ENCODE results near the gene DNAH3. TPM values are rescaled to one million over a fixed set of nuclear protein-coding genes. Genes with fewer than 3 reads are reported as not detected.

The DNAH3 gene
- total RNA-seq, 2 donors from 2014 or later, result 0.40 to 0.82 TPM

- TF ChIP-seq, protein P1, sequence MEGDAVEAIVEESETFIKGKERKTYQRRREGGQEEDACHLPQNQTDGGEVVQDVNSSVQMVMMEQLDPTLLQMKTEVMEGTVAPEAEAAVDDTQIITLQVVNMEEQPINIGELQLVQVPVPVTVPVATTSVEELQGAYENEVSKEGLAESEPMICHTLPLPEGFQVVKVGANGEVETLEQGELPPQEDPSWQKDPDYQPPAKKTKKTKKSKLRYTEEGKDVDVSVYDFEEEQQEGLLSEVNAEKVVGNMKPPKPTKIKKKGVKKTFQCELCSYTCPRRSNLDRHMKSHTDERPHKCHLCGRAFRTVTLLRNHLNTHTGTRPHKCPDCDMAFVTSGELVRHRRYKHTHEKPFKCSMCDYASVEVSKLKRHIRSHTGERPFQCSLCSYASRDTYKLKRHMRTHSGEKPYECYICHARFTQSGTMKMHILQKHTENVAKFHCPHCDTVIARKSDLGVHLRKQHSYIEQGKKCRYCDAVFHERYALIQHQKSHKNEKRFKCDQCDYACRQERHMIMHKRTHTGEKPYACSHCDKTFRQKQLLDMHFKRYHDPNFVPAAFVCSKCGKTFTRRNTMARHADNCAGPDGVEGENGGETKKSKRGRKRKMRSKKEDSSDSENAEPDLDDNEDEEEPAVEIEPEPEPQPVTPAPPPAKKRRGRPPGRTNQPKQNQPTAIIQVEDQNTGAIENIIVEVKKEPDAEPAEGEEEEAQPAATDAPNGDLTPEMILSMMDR (conservative IDR thresholded peaks at IDR 0.05), result no peak
- H3K4me3 ChIP-seq (ENCODE audit: low read length), result no peak overlapping the region
- no peaks in the 10 kb centered on the region for H3K9me3 Mint-ChIP-seq
- H3K36me3 Mint-ChIP-seq (ENCODE audit: low read depth), result no peaks in the 10 kb centered on the region
- no peak for DNase-seq
- H3K36me3 ChIP-seq (ENCODE audit: control insufficient read depth, insufficient read depth, low read length), result no peaks in the 10 kb centered on the region
- H3K4me3 Mint-ChIP-seq, result no peak overlapping the region
- no peaks in the 10 kb centered on the region for H3K4me1 ChIP-seq (ENCODE audit: control insufficient read depth, insufficient read depth, low read length)
- no peaks in the 10 kb centered on the region for H3K9me3 ChIP-seq (ENCODE audit: control insufficient read depth, low read length)
- no peaks in the 10 kb centered on the region for H3K4me1 Mint-ChIP-seq
- H3K27me3 Mint-ChIP-seq (ENCODE audit: insufficient read depth), result no peaks in the 10 kb centered on the region
- H3K9ac ChIP-seq (ENCODE audit: extremely low read depth, low read length, poor library complexity, severe bottlenecking), result no peak overlapping the region
- 91 to 100% methylated on average over 1 of the region's 1 CpG for WGBS, 2 experiments (ENCODE audit: insufficient coverage in 1 of 2, insufficient read length in 1 of 2)
- no peaks in the 10 kb centered on the region for H3K27me3 ChIP-seq (ENCODE audit: control insufficient read depth, insufficient read depth, low read length, poor library complexity, severe bottlenecking)
- H3K27ac Mint-ChIP-seq, result no peak overlapping the region
- no peak overlapping the region for H3K27ac ChIP-seq (ENCODE audit: low read depth, low read length)
These were observed 129.3 kb downstream of the DNAH3 start for GRCh38 chr16:21021316-21021715.

- peaks cover 6% of the 10 kb centered on the region for H3K9me3 Mint-ChIP-seq
- no peaks in the 10 kb centered on the region for H3K36me3 ChIP-seq (ENCODE audit: control insufficient read depth, insufficient read depth, low read length)
- no peaks in the 10 kb centered on the region for H3K36me3 Mint-ChIP-seq (ENCODE audit: low read depth)
- TF ChIP-seq, protein P1 (conservative IDR thresholded peaks at IDR 0.05), result no peak
- H3K4me3 Mint-ChIP-seq, result no peak overlapping the region
- no peak overlapping the region for H3K4me3 ChIP-seq (ENCODE audit: low read length)
- H3K9me3 ChIP-seq (ENCODE audit: control insufficient read depth, low read length), result peaks cover 9% of the 10 kb centered on the region
- H3K4me1 ChIP-seq (ENCODE audit: control insufficient read depth, insufficient read depth, low read length), result no peaks in the 10 kb centered on the region
- H3K27ac ChIP-seq (ENCODE audit: low read depth, low read length), result no peak overlapping the region
- 100% methylated on average over 5 of the region's 5 CpGs; no CpG with 5 or more reads in 1 of the 2 experiments for WGBS, 2 experiments (ENCODE audit: insufficient coverage in 1 of 2, insufficient read length in 1 of 2)
- H3K27ac Mint-ChIP-seq, result no peak overlapping the region
- H3K4me1 Mint-ChIP-seq, result peaks cover 4% of the 10 kb centered on the region
- no peak for DNase-seq
- no peak overlapping the region for H3K9ac ChIP-seq (ENCODE audit: extremely low read depth, low read length, poor library complexity, severe bottlenecking)
- H3K27me3 ChIP-seq (ENCODE audit: control insufficient read depth, insufficient read depth, low read length, poor library complexity, severe bottlenecking), result no peaks in the 10 kb centered on the region
- peaks cover 2% of the 10 kb centered on the region for H3K27me3 Mint-ChIP-seq (ENCODE audit: insufficient read depth)
These were observed 140.8 kb downstream of the DNAH3 start for GRCh38 chr16:21009815-21010214.

- H3K4me1 ChIP-seq (ENCODE audit: control insufficient read depth, insufficient read depth, low read length), result no peaks in the 10 kb centered on the region
- DNase-seq, result no peak
- TF ChIP-seq, protein P1 (conservative IDR thresholded peaks at IDR 0.05), result no peak
- H3K9ac ChIP-seq (ENCODE audit: extremely low read depth, low read length, poor library complexity, severe bottlenecking), result no peak overlapping the region
- H3K27ac Mint-ChIP-seq, result no peak overlapping the region
- H3K36me3 Mint-ChIP-seq (ENCODE audit: low read depth), result no peaks in the 10 kb centered on the region
- 89 to 91% methylated on average over 1 of the region's 1 CpG for WGBS, 2 experiments (ENCODE audit: insufficient coverage in 1 of 2, insufficient read length in 1 of 2)
- no peak overlapping the region for H3K4me3 ChIP-seq (ENCODE audit: low read length)
- no peaks in the 10 kb centered on the region for H3K36me3 ChIP-seq (ENCODE audit: control insufficient read depth, insufficient read depth, low read length)
- no peaks in the 10 kb centered on the region for H3K27me3 ChIP-seq (ENCODE audit: control insufficient read depth, insufficient read depth, low read length, poor library complexity, severe bottlenecking)
- H3K9me3 Mint-ChIP-seq, result no peaks in the 10 kb centered on the region
- no peak overlapping the region for H3K4me3 Mint-ChIP-seq
- peaks cover 4% of the 10 kb centered on the region for H3K4me1 Mint-ChIP-seq
- peaks cover 2% of the 10 kb centered on the region for H3K27me3 Mint-ChIP-seq (ENCODE audit: insufficient read depth)
- no peak overlapping the region for H3K27ac ChIP-seq (ENCODE audit: low read depth, low read length)
- H3K9me3 ChIP-seq (ENCODE audit: control insufficient read depth, low read length), result no peaks in the 10 kb centered on the region
These were observed 145.6 kb downstream of the DNAH3 start for GRCh38 chr16:21005008-21005407.

Data from endodermal cell (in vitro differentiated cells).